Measurements from ENCODE around the gene SERBP1. TPM values are rescaled to one million over a fixed set of nuclear protein-coding genes. Genes with fewer than 3 reads are reported as not detected.
A peak's percentile ranks its signal among the peaks of the same experiment; 100 is the strongest.

SERBP1 gene
- total RNA-seq, 2 experiments from 2014 or later = 270 to 410 TPM

GRCh38 chr1:67433837-67434236 is 3.6 kb upstream of the SERBP1 start:
- no peak overlapping the region for H3K4me3 ChIP-seq (ENCODE audit: low read depth, low read length, poor library complexity, severe bottlenecking)
- no peak overlapping the region for H3K27ac ChIP-seq (ENCODE audit: low read depth, low read length, poor library complexity, severe bottlenecking)
- H3K4me2 ChIP-seq (ENCODE audit: low read length) = peak overlapping the region; percentile 51
- H3K4me1 ChIP-seq (ENCODE audit: insufficient read depth, low read length, poor library complexity, severe bottlenecking) = peaks cover 23% of the 10 kb centered on the region
- BruUV-seq (replicated peaks) = no TSS peak
- peaks cover 35% of the 10 kb centered on the region for H3K79me2 ChIP-seq (ENCODE audit: insufficient read depth, low read depth, low read length)
- TF ChIP-seq, protein P1, sequence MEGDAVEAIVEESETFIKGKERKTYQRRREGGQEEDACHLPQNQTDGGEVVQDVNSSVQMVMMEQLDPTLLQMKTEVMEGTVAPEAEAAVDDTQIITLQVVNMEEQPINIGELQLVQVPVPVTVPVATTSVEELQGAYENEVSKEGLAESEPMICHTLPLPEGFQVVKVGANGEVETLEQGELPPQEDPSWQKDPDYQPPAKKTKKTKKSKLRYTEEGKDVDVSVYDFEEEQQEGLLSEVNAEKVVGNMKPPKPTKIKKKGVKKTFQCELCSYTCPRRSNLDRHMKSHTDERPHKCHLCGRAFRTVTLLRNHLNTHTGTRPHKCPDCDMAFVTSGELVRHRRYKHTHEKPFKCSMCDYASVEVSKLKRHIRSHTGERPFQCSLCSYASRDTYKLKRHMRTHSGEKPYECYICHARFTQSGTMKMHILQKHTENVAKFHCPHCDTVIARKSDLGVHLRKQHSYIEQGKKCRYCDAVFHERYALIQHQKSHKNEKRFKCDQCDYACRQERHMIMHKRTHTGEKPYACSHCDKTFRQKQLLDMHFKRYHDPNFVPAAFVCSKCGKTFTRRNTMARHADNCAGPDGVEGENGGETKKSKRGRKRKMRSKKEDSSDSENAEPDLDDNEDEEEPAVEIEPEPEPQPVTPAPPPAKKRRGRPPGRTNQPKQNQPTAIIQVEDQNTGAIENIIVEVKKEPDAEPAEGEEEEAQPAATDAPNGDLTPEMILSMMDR (conservative IDR thresholded peaks at IDR 0.05; ENCODE audit: low read length) = no peak
- TF ChIP-seq EZH2phosphoT487 (IDR thresholded peaks at IDR 0.05; ENCODE audit: borderline replicate concordance, low read depth, low read length) = no peak
- intact Hi-C loops (cut with micrococcal nuclease; ENCODE audit: unreplicated experiment) = loop anchor here (5.0 to 10.0 kb wide), 5 partner anchors 253 to 1159 kb away; partner anchors contain the start of genes GADD45A and SLC35D1
- ChIA-PET POLR2A (interaction anchor here (0.6 to 0.7 kb wide), 2 partner anchors 14 to 93 kb away, joined by 3 to 4 read pairs; no protein-coding TSS in a partner anchor), CTCF (ENCODE audit: unreplicated experiment) (no interaction called here)
- peak overlapping the region; percentile 95; the same call in 1 of the 2 replicates for H2AFZ ChIP-seq (ENCODE audit: low read length)
- no peaks in the 10 kb centered on the region for H3K9me3 ChIP-seq (ENCODE audit: low read length)
- H4K20me1 ChIP-seq (ENCODE audit: insufficient read depth, low read length) = peaks cover 6% of the 10 kb centered on the region
- H3K36me3 ChIP-seq (ENCODE audit: insufficient read depth, low read length) = peaks cover 11% of the 10 kb centered on the region
- DNase-seq (ENCODE audit: low spot score) = no peak
- H3K9me2 ChIP-seq (ENCODE audit: insufficient read depth, low read length) = no peaks in the 10 kb centered on the region

DNA sequence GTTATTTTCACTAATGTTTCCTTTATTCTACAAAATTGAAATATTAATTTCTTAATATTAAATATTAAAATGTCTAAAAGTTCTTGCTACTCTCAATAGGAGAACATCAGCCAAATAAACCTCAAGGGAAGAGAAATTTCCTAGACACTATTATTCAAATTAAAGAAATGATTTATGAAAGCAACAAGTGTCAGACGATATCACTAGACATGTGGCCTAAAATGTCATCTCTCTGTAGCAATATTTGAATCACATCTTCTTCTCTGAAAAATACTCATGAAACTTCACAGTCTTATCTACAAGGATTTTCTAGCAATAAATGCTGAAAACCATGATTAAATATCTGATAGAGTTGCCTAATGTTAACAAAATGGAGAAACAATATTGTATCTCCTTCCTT is 2.5 kb upstream of the SERBP1 start:
- TF ChIP-seq EZH2phosphoT487 (IDR thresholded peaks at IDR 0.05; ENCODE audit: borderline replicate concordance, low read depth, low read length) = no peak
- TF ChIP-seq, protein P1 (conservative IDR thresholded peaks at IDR 0.05; ENCODE audit: low read length) = no peak
- ChIA-PET CTCF (ENCODE audit: unreplicated experiment) (interaction anchor here (1.4 kb wide), 1 partner anchor 252 kb away, joined by 3 read pairs; the partner anchor contains the start of gene GADD45A), POLR2A (interaction anchor here (0.6 to 3.6 kb wide), 13 partner anchors 8 to 675 kb away, joined by 3 to 20 read pairs (median 5); partner anchors contain the start of gene GADD45A)
- intact Hi-C loops (cut with micrococcal nuclease; ENCODE audit: unreplicated experiment) = loop anchor here (5.0 to 10.0 kb wide), 5 partner anchors 255 to 1158 kb away; partner anchors contain the start of genes GADD45A and SLC35D1
- Histone ChIP-seq H2AFZ (ENCODE audit: low read length) (peak overlapping the region; percentile 95), H3K4me2 (ENCODE audit: low read length) (peak overlapping the region; percentile 92), H3K9me3 (ENCODE audit: low read length) (no peaks in the 10 kb centered on the region), H4K20me1 (ENCODE audit: insufficient read depth, low read length) (peaks cover 17% of the 10 kb centered on the region), H3K9me2 (ENCODE audit: insufficient read depth, low read length) (no peaks in the 10 kb centered on the region), H3K4me1 (ENCODE audit: insufficient read depth, low read length, poor library complexity, severe bottlenecking) (peaks cover 23% of the 10 kb centered on the region), H3K4me3 (ENCODE audit: low read depth, low read length, poor library complexity, severe bottlenecking) (peak overlapping the region; percentile 99), H3K79me2 (ENCODE audit: insufficient read depth, low read depth, low read length) (peaks cover 46% of the 10 kb centered on the region), H3K36me3 (ENCODE audit: insufficient read depth, low read length) (peaks cover 22% of the 10 kb centered on the region), H3K27ac (ENCODE audit: low read depth, low read length, poor library complexity, severe bottlenecking) (peak overlapping the region; percentile 96)
- BruUV-seq (replicated peaks) = no TSS peak
- no peak for DNase-seq (ENCODE audit: low spot score)
